GM23338 (cell line): ENCODE measurements around the gene CDKN2A. TPM values are rescaled to one million over a fixed set of nuclear protein-coding genes. Genes with fewer than 3 reads are reported as not detected.

Source experiments
- ATAC-seq: fragments of 200-7000 bp; cut with Tn5 transposase; 3 replicates; pipeline ENCODE4 v1.9.1; 2020
- DNase-seq: peaks from one replicate; pipeline ENCODE4 v3.0.0-alpha.2; 2015; ENCODE audit warnings: low spot score
- H2AFZ ChIP-seq: fragments of 200-600 bp; sonication (generic); 2 replicates; pipeline ENCODE4 v1.8.0; 2016; ENCODE audit warnings: antibody characterized with exemption, mild to moderate bottlenecking, moderate library complexity
- H3F3A ChIP-seq: fragments of 200-600 bp; sonication (generic); replicated peaks from 2 replicates; pipeline ENCODE4 v1.8.0; 2017; ENCODE audit warnings: antibody characterized with exemption, mixed run types, low read depth
- H3K27ac ChIP-seq: fragments of 200-600 bp; sonication (generic); 2 replicates; pipeline ENCODE4 v1.6.1; 2016; ENCODE audit warnings: low read depth
- H3K27me3 ChIP-seq: fragments of 200-600 bp; sonication (generic); 2 replicates; pipeline ENCODE4 v1.8.0; 2016; ENCODE audit warnings: mild to moderate bottlenecking, mixed run types, moderate library complexity; ENCODE audit not compliant: insufficient read depth
- H3K36me3 ChIP-seq: fragments of 200-600 bp; sonication (generic); 2 replicates; pipeline ENCODE4 v1.8.0; 2016; ENCODE audit warnings: mild to moderate bottlenecking; ENCODE audit not compliant: insufficient read depth
- H3K4me1 ChIP-seq: fragments of 200-600 bp; sonication (generic); 2 replicates; pipeline ENCODE4 v1.8.0; 2016; ENCODE audit warnings: mild to moderate bottlenecking, moderate library complexity; ENCODE audit not compliant: insufficient read depth
- H3K4me2 ChIP-seq: fragments of 200-600 bp; sonication (generic); 2 replicates; pipeline ENCODE4 v1.7.1; 2017; ENCODE audit warnings: mixed run types
- H3K4me3 ChIP-seq: fragments of 200-600 bp; sonication (generic); 2 replicates; pipeline ENCODE4 v1.6.1; 2016; ENCODE audit warnings: mixed run types
- H3K79me2 ChIP-seq: fragments of 200-600 bp; sonication (generic); replicated peaks from 2 replicates; pipeline ENCODE4 v1.8.0; 2017; ENCODE audit warnings: mild to moderate bottlenecking; ENCODE audit not compliant: insufficient read depth
- H3K9me2 ChIP-seq: fragments of 200-600 bp; sonication (generic); 2 replicates; pipeline ENCODE4 v1.8.0; 2017; ENCODE audit not compliant: insufficient read depth
- H4K20me1 ChIP-seq: fragments of 200-600 bp; sonication (generic); replicated peaks from 2 replicates; pipeline ENCODE4 v1.8.0; 2017; ENCODE audit warnings: mild to moderate bottlenecking; ENCODE audit not compliant: insufficient read depth
- H3K27ac Mint-ChIP-seq: 2 replicates; pipeline ENCODE4 v1.8.0; 2020; ENCODE audit warnings: inconsistent platforms, mild to moderate bottlenecking, moderate library complexity, mixed read lengths
- H3K27me3 Mint-ChIP-seq: 3 replicates; pipeline ENCODE4 v1.8.0; 2022; ENCODE audit warnings: low read depth, mild to moderate bottlenecking, moderate library complexity, mixed read lengths, inconsistent platforms; ENCODE audit not compliant: insufficient read depth, poor library complexity
- H3K36me3 Mint-ChIP-seq: 3 replicates; pipeline ENCODE4 v1.8.0; 2021; ENCODE audit warnings: low read depth, mild to moderate bottlenecking, inconsistent platforms, moderate library complexity, mixed read lengths
- H3K4me1 Mint-ChIP-seq: 3 replicates; pipeline ENCODE4 v1.8.0; 2020; ENCODE audit warnings: mild to moderate bottlenecking, inconsistent platforms, mixed read lengths
- H3K4me3 Mint-ChIP-seq: 3 replicates; pipeline ENCODE4 v1.8.0; 2021; ENCODE audit warnings: moderate library complexity, mild to moderate bottlenecking, inconsistent platforms, mixed read lengths
- H3K9me3 Mint-ChIP-seq: 3 replicates; pipeline ENCODE4 v1.8.0; 2020; ENCODE audit warnings: moderate library complexity, mild to moderate bottlenecking, inconsistent platforms, mixed read lengths
- CREB1 ChIP-seq: fragments of 250-450 bp; sonication (Bioruptor Pico); IDR thresholded peaks from 2 replicates; pipeline ENCODE4 v1.5.0; 2020; ENCODE audit warnings: low read depth, mild to moderate bottlenecking, moderate library complexity
- EZH2 ChIP-seq: fragments of 200-600 bp; sonication (generic); IDR thresholded peaks from one replicate; pipeline ENCODE4 v1.8.0; 2017; ENCODE audit warnings: antibody characterized with exemption, mild to moderate bottlenecking, low read depth; ENCODE audit not compliant: unreplicated experiment
- EZH2phosphoT487 ChIP-seq: fragments of 200-600 bp; sonication (generic); IDR thresholded peaks from one replicate; pipeline ENCODE4 v1.8.1; 2018; ENCODE audit warnings: antibody characterized with exemption; ENCODE audit not compliant: unreplicated experiment
- JUNB ChIP-seq: IDR thresholded peaks from one replicate; pipeline ENCODE4 v1.6.1; 2016; ENCODE audit warnings: antibody characterized with exemption; ENCODE audit not compliant: unreplicated experiment
- NANOG ChIP-seq: IDR thresholded peaks from 2 replicates; pipeline ENCODE4 v1.6.1; 2016; ENCODE audit warnings: antibody characterized with exemption, borderline replicate concordance
- POLR2AphosphoS5 ChIP-seq: IDR thresholded peaks from 2 replicates; pipeline ENCODE4 v1.6.1; 2016; ENCODE audit warnings: antibody characterized with exemption, low read depth
- STAT1 ChIP-seq: IDR thresholded peaks from one replicate; pipeline ENCODE4 v1.6.1; 2016; ENCODE audit warnings: antibody characterized with exemption; ENCODE audit not compliant: unreplicated experiment
- ZNF114 ChIP-seq: fragments of 250-450 bp; sonication (Bioruptor Pico); IDR thresholded peaks from 2 replicates; pipeline ENCODE4 v1.5.0; 2020; ENCODE audit warnings: mild to moderate bottlenecking, moderate library complexity
- ZNF331 ChIP-seq: fragments of 250-450 bp; sonication (Bioruptor Pico); IDR thresholded peaks from 2 replicates; pipeline ENCODE4 v1.5.0; 2020; ENCODE audit warnings: low read depth, mild to moderate bottlenecking, moderate library complexity
- polyA plus RNA-seq: library from polyadenylated mRNA; unstranded; fragments of >200 nt; fragmentation: Nextera tagmentation; extraction: Ambion mirVana; gene quantifications from 2 replicates; pipeline ENCODE4 v1.2.1, GENCODE V29; 2016
- total RNA-seq: library from RNA; depleted of rRNA; stranded (reverse); fragments of >200 nt; shearing (Covaris generic); gene quantifications from 2 replicates; pipeline ENCODE4 v1.2.3, GENCODE V29; 2014
- TF ChIP-seq, protein P1 (sequence below): IDR thresholded peaks from 2 replicates; pipeline ENCODE4 v1.6.1; 2016; ENCODE audit warnings: antibody characterized with exemption
- TF ChIP-seq, protein P2 (sequence below): IDR thresholded peaks from one replicate; pipeline ENCODE4 v1.6.1; 2018; ENCODE audit warnings: antibody characterized with exemption; ENCODE audit not compliant: unreplicated experiment
- TF ChIP-seq, protein P3 (sequence below): fragments of 250-450 bp; sonication (Bioruptor Pico); IDR thresholded peaks from 2 replicates; pipeline ENCODE4 v1.5.0; 2020; ENCODE audit warnings: mild to moderate bottlenecking, moderate library complexity
- TF ChIP-seq, protein P4 (sequence below), 2 experiments: fragments of 200-600 bp in 1 of 2; sonication (generic) in 1 of 2; conservative IDR thresholded peaks; 2 replicates each; pipeline versions ENCODE4 v1.5.1 to v1.6.1; 2016 to 2017; ENCODE audit warnings: antibody characterized with exemption in 2 of 2, low read depth in 2 of 2, mild to moderate bottlenecking in 2 of 2, moderate library complexity in 1 of 2

Gene CDKN2A
- total and polyA plus RNA-seq, 2 experiments from 2014 or later = 0.87 to 2.7 TPM

DNA sequence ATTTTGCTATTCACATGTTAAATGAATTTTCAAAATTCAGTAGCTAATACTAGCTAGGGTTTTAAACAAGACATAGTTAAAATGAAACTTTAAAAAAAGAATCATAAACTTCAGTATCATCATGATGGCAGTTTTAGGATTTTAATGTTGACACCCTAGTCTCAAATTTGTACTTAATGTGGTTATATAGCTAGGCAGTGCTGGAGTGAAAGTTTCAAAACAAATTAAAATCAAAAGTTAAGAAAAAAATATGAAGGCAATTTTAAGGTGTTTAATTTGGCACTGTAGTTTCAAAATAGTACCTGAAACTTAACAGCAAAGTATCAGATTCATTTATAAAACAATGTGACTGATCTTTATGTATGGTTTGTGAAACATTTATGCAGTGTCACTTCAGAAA, 34.2 kb upstream of the CDKN2A start:
- Histone ChIP-seq H3K4me2 (no peak overlapping the region), H2AFZ (no peak overlapping the region), H4K20me1 (no peaks in the 10 kb centered on the region), H3K9me2 (peaks cover 6% of the 10 kb centered on the region; the same call in 1 of the 2 replicates), H3F3A (no peaks in the 10 kb centered on the region), H3K27ac (no peak overlapping the region), H3K36me3 (no peaks in the 10 kb centered on the region), H3K27me3 (no peaks in the 10 kb centered on the region), H3K79me2 (no peaks in the 10 kb centered on the region), H3K4me1 (peaks cover 11% of the 10 kb centered on the region), H3K4me3 (no peak overlapping the region)
- Mint-ChIP-seq H3K4me1 (peaks cover 11% of the 10 kb centered on the region), H3K27me3 (no peaks in the 10 kb centered on the region), H3K9me3 (no peaks in the 10 kb centered on the region), H3K27ac (no peak overlapping the region), H3K4me3 (no peak overlapping the region), H3K36me3 (no peaks in the 10 kb centered on the region)
- DNase-seq (no peak), ATAC-seq (no peak)
- TF ChIP-seq, protein P1, sequence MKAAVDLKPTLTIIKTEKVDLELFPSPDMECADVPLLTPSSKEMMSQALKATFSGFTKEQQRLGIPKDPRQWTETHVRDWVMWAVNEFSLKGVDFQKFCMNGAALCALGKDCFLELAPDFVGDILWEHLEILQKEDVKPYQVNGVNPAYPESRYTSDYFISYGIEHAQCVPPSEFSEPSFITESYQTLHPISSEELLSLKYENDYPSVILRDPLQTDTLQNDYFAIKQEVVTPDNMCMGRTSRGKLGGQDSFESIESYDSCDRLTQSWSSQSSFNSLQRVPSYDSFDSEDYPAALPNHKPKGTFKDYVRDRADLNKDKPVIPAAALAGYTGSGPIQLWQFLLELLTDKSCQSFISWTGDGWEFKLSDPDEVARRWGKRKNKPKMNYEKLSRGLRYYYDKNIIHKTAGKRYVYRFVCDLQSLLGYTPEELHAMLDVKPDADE = no peak
- TF ChIP-seq POLR2AphosphoS5 = no peak
- no peak for TF ChIP-seq JUNB
- TF ChIP-seq, protein P2, sequence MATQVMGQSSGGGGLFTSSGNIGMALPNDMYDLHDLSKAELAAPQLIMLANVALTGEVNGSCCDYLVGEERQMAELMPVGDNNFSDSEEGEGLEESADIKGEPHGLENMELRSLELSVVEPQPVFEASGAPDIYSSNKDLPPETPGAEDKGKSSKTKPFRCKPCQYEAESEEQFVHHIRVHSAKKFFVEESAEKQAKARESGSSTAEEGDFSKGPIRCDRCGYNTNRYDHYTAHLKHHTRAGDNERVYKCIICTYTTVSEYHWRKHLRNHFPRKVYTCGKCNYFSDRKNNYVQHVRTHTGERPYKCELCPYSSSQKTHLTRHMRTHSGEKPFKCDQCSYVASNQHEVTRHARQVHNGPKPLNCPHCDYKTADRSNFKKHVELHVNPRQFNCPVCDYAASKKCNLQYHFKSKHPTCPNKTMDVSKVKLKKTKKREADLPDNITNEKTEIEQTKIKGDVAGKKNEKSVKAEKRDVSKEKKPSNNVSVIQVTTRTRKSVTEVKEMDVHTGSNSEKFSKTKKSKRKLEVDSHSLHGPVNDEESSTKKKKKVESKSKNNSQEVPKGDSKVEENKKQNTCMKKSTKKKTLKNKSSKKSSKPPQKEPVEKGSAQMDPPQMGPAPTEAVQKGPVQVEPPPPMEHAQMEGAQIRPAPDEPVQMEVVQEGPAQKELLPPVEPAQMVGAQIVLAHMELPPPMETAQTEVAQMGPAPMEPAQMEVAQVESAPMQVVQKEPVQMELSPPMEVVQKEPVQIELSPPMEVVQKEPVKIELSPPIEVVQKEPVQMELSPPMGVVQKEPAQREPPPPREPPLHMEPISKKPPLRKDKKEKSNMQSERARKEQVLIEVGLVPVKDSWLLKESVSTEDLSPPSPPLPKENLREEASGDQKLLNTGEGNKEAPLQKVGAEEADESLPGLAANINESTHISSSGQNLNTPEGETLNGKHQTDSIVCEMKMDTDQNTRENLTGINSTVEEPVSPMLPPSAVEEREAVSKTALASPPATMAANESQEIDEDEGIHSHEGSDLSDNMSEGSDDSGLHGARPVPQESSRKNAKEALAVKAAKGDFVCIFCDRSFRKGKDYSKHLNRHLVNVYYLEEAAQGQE = no peak
- TF ChIP-seq EZH2 = no peak
- no peak for TF ChIP-seq STAT1
- TF ChIP-seq CREB1 = no peak
- TF ChIP-seq NANOG = no peak
- TF ChIP-seq, protein P3, sequence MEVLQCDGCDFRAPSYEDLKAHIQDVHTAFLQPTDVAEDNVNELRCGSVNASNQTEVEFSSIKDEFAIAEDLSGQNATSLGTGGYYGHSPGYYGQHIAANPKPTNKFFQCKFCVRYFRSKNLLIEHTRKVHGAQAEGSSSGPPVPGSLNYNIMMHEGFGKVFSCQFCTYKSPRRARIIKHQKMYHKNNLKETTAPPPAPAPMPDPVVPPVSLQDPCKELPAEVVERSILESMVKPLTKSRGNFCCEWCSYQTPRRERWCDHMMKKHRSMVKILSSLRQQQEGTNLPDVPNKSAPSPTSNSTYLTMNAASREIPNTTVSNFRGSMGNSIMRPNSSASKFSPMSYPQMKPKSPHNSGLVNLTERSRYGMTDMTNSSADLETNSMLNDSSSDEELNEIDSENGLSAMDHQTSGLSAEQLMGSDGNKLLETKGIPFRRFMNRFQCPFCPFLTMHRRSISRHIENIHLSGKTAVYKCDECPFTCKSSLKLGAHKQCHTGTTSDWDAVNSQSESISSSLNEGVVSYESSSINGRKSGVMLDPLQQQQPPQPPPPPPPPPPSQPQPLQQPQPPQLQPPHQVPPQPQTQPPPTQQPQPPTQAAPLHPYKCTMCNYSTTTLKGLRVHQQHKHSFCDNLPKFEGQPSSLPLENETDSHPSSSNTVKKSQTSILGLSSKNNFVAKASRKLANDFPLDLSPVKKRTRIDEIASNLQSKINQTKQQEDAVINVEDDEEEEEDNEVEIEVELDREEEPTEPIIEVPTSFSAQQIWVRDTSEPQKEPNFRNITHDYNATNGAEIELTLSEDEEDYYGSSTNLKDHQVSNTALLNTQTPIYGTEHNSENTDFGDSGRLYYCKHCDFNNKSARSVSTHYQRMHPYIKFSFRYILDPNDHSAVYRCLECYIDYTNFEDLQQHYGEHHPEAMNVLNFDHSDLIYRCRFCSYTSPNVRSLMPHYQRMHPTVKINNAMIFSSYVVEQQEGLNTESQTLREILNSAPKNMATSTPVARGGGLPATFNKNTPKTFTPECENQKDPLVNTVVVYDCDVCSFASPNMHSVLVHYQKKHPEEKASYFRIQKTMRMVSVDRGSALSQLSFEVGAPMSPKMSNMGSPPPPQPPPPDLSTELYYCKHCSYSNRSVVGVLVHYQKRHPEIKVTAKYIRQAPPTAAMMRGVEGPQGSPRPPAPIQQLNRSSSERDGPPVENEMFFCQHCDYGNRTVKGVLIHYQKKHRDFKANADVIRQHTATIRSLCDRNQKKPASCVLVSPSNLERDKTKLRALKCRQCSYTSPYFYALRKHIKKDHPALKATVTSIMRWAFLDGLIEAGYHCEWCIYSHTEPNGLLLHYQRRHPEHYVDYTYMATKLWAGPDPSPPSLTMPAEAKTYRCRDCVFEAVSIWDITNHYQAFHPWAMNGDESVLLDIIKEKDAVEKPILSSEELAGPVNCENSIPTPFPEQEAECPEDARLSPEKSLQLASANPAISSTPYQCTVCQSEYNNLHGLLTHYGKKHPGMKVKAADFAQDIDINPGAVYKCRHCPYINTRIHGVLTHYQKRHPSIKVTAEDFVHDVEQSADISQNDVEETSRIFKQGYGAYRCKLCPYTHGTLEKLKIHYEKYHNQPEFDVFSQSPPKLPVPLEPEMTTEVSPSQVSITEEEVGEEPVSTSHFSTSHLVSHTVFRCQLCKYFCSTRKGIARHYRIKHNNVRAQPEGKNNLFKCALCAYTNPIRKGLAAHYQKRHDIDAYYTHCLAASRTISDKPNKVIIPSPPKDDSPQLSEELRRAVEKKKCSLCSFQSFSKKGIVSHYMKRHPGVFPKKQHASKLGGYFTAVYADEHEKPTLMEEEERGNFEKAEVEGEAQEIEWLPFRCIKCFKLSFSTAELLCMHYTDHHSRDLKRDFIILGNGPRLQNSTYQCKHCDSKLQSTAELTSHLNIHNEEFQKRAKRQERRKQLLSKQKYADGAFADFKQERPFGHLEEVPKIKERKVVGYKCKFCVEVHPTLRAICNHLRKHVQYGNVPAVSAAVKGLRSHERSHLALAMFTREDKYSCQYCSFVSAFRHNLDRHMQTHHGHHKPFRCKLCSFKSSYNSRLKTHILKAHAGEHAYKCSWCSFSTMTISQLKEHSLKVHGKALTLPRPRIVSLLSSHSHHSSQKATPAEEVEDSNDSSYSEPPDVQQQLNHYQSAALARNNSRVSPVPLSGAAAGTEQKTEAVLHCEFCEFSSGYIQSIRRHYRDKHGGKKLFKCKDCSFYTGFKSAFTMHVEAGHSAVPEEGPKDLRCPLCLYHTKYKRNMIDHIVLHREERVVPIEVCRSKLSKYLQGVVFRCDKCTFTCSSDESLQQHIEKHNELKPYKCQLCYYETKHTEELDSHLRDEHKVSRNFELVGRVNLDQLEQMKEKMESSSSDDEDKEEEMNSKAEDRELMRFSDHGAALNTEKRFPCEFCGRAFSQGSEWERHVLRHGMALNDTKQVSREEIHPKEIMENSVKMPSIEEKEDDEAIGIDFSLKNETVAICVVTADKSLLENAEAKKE (CRISPR knock-in tag) = no peak
- no peak for TF ChIP-seq EZH2phosphoT487
- TF ChIP-seq, protein P4, sequence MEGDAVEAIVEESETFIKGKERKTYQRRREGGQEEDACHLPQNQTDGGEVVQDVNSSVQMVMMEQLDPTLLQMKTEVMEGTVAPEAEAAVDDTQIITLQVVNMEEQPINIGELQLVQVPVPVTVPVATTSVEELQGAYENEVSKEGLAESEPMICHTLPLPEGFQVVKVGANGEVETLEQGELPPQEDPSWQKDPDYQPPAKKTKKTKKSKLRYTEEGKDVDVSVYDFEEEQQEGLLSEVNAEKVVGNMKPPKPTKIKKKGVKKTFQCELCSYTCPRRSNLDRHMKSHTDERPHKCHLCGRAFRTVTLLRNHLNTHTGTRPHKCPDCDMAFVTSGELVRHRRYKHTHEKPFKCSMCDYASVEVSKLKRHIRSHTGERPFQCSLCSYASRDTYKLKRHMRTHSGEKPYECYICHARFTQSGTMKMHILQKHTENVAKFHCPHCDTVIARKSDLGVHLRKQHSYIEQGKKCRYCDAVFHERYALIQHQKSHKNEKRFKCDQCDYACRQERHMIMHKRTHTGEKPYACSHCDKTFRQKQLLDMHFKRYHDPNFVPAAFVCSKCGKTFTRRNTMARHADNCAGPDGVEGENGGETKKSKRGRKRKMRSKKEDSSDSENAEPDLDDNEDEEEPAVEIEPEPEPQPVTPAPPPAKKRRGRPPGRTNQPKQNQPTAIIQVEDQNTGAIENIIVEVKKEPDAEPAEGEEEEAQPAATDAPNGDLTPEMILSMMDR (conservative IDR thresholded peaks at IDR 0.05; ENCODE audit: low read depth in 2 of 2) = no peak
- TF ChIP-seq ZNF331 (CRISPR knock-in tag) = no peak
- TF ChIP-seq ZNF114 = no peak
